Erythroblast (primary cell): ENCODE measurements around the gene ZNF133.

Experiments
- GATA1 ChIP-seq: IDR thresholded peaks from 2 replicates; pipeline ENCODE4 v1.6.1; 2011; ENCODE audit warnings: low read depth, mild to moderate bottlenecking, control low read depth, low read length, moderate library complexity
- POLR2A ChIP-seq: IDR thresholded peaks from 2 replicates; pipeline ENCODE4 v1.6.1; 2011; ENCODE audit warnings: mild to moderate bottlenecking, low read length

- no peak for TF ChIP-seq POLR2A
- TF ChIP-seq GATA1, result no peak
These were observed 20.5 kb upstream of the ZNF133 start for GRCh38 chr20:18267815-18268214.
